Esophagus squamous epithelium (tissue), 5 donors: ENCODE data around the gene ZNF784. TPM values are rescaled to one million over a fixed set of nuclear protein-coding genes. Genes with fewer than 3 reads are reported as not detected.

Experiments used
- DNase-seq: peaks from one replicate; lab custom pipeline; 2025; lab: John Stamatoyannopoulos, UW
- H3K27ac ChIP-seq, 4 donors: fragments of 200-600 bp; sonication (generic); one replicate each; pipeline ENCODE4 v1.5.1; 2016 to 2019; ENCODE audit warnings: mild to moderate bottlenecking in 1 of 4
- H3K27me3 ChIP-seq, 4 donors: fragments of 200-600 bp; sonication (generic); 1 replicate in 3 of 4; 2 replicates in 1 of 4; pipeline versions ENCODE4 v1.5.1 to v1.6.0; 2017 to 2021; ENCODE audit warnings: antibody characterized with exemption in 1 of 4
- H3K36me3 ChIP-seq, 3 donors: fragments of 200-600 bp; sonication (generic); one replicate each; pipeline ENCODE4 v1.5.1; 2016 to 2019
- H3K4me1 ChIP-seq, 3 donors: fragments of 200-600 bp; sonication (generic); one replicate each; pipeline ENCODE4 v1.5.1; 2017 to 2019
- H3K4me3 ChIP-seq, 4 donors: fragments of 200-600 bp; sonication (generic); 1 replicate in 3 of 4; 2 replicates in 1 of 4; pipeline ENCODE4 v1.5.1; 2016 to 2019; ENCODE audit warnings: mild to moderate bottlenecking in 2 of 4, moderate library complexity in 1 of 4
- H3K9me3 ChIP-seq, 3 donors: fragments of 200-600 bp; sonication (generic); one replicate each; pipeline ENCODE4 v1.5.1; 2016 to 2019
- CTCF ChIP-seq, 6 experiments: fragments of 450-650 bp in 4 of 6; fragments of 200-600 bp in 2 of 6; sonication (generic) in 2 of 6; IDR thresholded peaks; one replicate each; pipeline ENCODE4 v1.5.1; 2016 to 2019; ENCODE audit warnings: antibody characterized with exemption in 6 of 6, mild to moderate bottlenecking in 4 of 6, moderate library complexity in 4 of 6
- POLR2A ChIP-seq, 4 donors: fragments of 450-650 bp; IDR thresholded peaks; one replicate each; pipeline ENCODE4 v1.6.1; 2017; ENCODE audit warnings: antibody characterized with exemption in 4 of 4, mild to moderate bottlenecking in 4 of 4, moderate library complexity in 3 of 4
- WGBS, 2 donors: methylation state at CpG; one replicate each; pipeline ENCODE4 v1.1.5; 2018; 5-methylcytosine and 5-hydroxymethylcytosine counted together
- intact Hi-C: fragments of 100-400 bp; cut with DNase I; formaldehyde crosslinking; loops from one replicate; pipeline ENCODE4 v1.15.0; 2022
- total RNA-seq, 4 donors: library from RNA; depleted of rRNA; stranded (reverse); fragments of >200 nt; gene quantifications; one replicate each; pipeline ENCODE4 v1.1.0, GENCODE V29; 2016
- donor health status: DM: yes; HTN: yes; CAD: no.

Gene ZNF784
- total RNA-seq, 4 donors from 2014 or later = 2.9 to 6.9 (median 4.4) TPM

- WGBS, 2 donors = 0 to 3% methylated on average over 26 to 35 of the region's 56 CpGs
- Histone ChIP-seq H3K27me3 (no peaks in the 10 kb centered on the region), H3K27ac (peak within 1 kb of the TSS; percentile 93 to 98 (median 96)), H3K9me3 (no peaks in the 10 kb centered on the region), H3K36me3 (peaks cover 0 to 22% (median 5%) of the 10 kb centered on the region in 3 donors), H3K4me1 (peaks cover 50 to 90% (median 56%) of the 10 kb centered on the region in 3 donors), H3K4me3 (peak within 1 kb of the TSS; percentile 93 to 96 (median 95))
- intact Hi-C loops = no loop called here
- DNase-seq = no peak
- peak in 1 of 6 experiments; percentile 34 for TF ChIP-seq CTCF (IDR thresholded peaks at IDR 0.05)
- TF ChIP-seq POLR2A (IDR thresholded peaks at IDR 0.05) = peak in 1 of 4 donors; percentile 10
Observed at GRCh38 chr19:55643003-55643886, 18.9 kb upstream of the ZNF784 start, which contains the start of gene ZNF581. TSS of gene ZNF581 (plus strand) at chr19:55643649. CDS start at chr19:55644572, 923 bp downstream.

GRCh38 chr19:55642153-55643002, 18.0 kb upstream of the ZNF784 start:
- H3K4me1 ChIP-seq = peaks cover 48 to 90% (median 57%) of the 10 kb centered on the region in 3 donors
- WGBS, 2 donors = 0 to 1% methylated on average over 11 to 12 of the region's 65 CpGs
- intact Hi-C loops = no loop called here
- peak overlapping the region; percentile 93 to 96 (median 95) for H3K4me3 ChIP-seq
- H3K9me3 ChIP-seq = no peaks in the 10 kb centered on the region
- no peak for DNase-seq
- TF ChIP-seq POLR2A (IDR thresholded peaks at IDR 0.05) (peak in 2 of 4 donors; percentile 18 to 28), CTCF (IDR thresholded peaks at IDR 0.05) (no peak)
- no peaks in the 10 kb centered on the region for H3K27me3 ChIP-seq
- H3K27ac ChIP-seq = peak overlapping the region; percentile 93 to 98 (median 96)
- peaks cover 0 to 27% (median 5%) of the 10 kb centered on the region in 3 donors for H3K36me3 ChIP-seq

- H3K27ac ChIP-seq = peak overlapping the region; percentile 93 to 98 (median 96)
- H3K27me3 ChIP-seq = no peaks in the 10 kb centered on the region
- H3K9me3 ChIP-seq = no peaks in the 10 kb centered on the region
- no peak for DNase-seq
- peak overlapping the region; percentile 93 to 96 (median 95) for H3K4me3 ChIP-seq
- no peak for TF ChIP-seq CTCF (IDR thresholded peaks at IDR 0.05)
- no peak for TF ChIP-seq POLR2A (IDR thresholded peaks at IDR 0.05)
- intact Hi-C loops = no loop called here
- peaks cover 52 to 90% (median 60%) of the 10 kb centered on the region in 3 donors for H3K4me1 ChIP-seq
- WGBS, 2 donors = 2% methylated on average over 24 of the region's 25 CpGs
- peaks cover 0 to 27% (median 5%) of the 10 kb centered on the region in 3 donors for H3K36me3 ChIP-seq
Observed at GRCh38 chr19:55641426-55642152, 17.2 kb upstream of the ZNF784 start.

GRCh38 chr19:55640577-55641425, 16.4 kb upstream of the ZNF784 start, which contains the start of gene ZNF580:
TSS of gene ZNF580 (plus strand) at chr19:55641002. CDS start at chr19:55642509, 1,507 bp downstream.
- no peak for DNase-seq

More at GRCh38 chr19:55640577-55641425, 16.4 kb upstream of the ZNF784 start, which contains the start of gene ZNF580:
- Histone ChIP-seq H3K9me3 (no peaks in the 10 kb centered on the region), H3K27ac (peak within 1 kb of the TSS; percentile 93 to 98 (median 96)), H3K36me3 (peaks cover 0 to 24% (median 5%) of the 10 kb centered on the region in 3 donors), H3K27me3 (no peaks in the 10 kb centered on the region), H3K4me3 (peak within 1 kb of the TSS; percentile 93 to 96 (median 95)), H3K4me1 (peaks cover 60 to 93% (median 68%) of the 10 kb centered on the region in 3 donors)
- intact Hi-C loops = no loop called here
- TF ChIP-seq POLR2A (IDR thresholded peaks at IDR 0.05) (peak in 1 of 4 donors; percentile 16), CTCF (IDR thresholded peaks at IDR 0.05) (no peak)
- 0% methylated on average over 13 to 20 of the region's 89 CpGs for WGBS, 2 donors
